ENCODE data around the gene LIPT2. TPM values are rescaled to one million over a fixed set of nuclear protein-coding genes. Genes with fewer than 3 reads are reported as not detected.
A peak's percentile ranks its signal among the peaks of the same experiment; 100 is the strongest.

Gene LIPT2
- total RNA-seq, 3 donors from 2014 or later: 3.2 to 4.8 (median 4.1) TPM

DNA sequence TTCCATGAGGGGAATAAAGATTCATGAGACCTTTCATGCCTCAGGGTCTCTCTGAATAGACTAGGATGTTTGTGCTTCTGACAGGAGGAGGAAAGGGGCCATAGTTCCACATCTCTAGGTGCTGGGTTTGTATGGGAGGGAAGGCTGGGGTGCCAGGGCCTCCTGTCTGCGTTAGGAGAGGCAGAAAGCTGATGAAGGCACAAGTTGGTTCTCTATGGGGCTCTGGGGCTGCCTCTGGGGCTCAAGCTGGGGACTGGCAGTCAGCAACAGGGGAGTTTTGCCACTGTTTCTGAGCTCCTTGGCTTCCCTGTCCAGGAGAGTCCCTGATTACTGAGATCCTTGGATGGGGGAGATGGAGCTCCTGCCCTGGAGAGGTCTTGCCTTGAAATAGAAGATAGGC is 30.3 kb downstream of the LIPT2 start:
- H3K4me1 ChIP-seq (ENCODE audit: low read depth): peaks cover 16% of the 10 kb centered on the region
- DNase-seq: no peak
- no peak for ATAC-seq
- no peaks in the 10 kb centered on the region for H3K9me3 ChIP-seq
- H3K4me3 ChIP-seq: no peak overlapping the region
- TF ChIP-seq, protein P1, sequence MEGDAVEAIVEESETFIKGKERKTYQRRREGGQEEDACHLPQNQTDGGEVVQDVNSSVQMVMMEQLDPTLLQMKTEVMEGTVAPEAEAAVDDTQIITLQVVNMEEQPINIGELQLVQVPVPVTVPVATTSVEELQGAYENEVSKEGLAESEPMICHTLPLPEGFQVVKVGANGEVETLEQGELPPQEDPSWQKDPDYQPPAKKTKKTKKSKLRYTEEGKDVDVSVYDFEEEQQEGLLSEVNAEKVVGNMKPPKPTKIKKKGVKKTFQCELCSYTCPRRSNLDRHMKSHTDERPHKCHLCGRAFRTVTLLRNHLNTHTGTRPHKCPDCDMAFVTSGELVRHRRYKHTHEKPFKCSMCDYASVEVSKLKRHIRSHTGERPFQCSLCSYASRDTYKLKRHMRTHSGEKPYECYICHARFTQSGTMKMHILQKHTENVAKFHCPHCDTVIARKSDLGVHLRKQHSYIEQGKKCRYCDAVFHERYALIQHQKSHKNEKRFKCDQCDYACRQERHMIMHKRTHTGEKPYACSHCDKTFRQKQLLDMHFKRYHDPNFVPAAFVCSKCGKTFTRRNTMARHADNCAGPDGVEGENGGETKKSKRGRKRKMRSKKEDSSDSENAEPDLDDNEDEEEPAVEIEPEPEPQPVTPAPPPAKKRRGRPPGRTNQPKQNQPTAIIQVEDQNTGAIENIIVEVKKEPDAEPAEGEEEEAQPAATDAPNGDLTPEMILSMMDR (IDR thresholded peaks at IDR 0.05): no peak
- intact Hi-C loops (cut with DNase I, micrococcal nuclease): no loop called here
- no peaks in the 10 kb centered on the region for H3K36me3 ChIP-seq (ENCODE audit: low read depth)

DNA sequence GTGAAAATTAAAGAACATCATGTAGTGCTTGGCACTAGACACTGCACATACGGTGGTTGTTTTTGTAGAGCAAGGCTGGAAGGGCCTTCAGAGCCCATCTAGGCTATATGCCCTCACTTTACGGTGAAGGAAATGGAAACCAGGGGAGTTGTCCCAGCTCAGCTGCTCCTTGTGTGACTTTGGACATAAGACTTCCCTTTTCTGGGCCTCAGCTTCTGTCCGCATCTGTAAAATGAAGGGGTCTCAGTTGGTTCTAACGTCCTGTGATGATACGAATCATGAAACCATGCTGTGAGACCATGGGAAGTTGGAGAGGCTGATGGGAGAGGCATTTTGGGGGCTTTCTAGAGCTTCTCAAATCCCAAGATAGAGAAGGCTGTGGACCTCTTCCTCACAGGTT is 30.9 kb downstream of the LIPT2 start:
- no peak for DNase-seq
- Histone ChIP-seq H3K9me3 (no peaks in the 10 kb centered on the region), H3K4me1 (ENCODE audit: low read depth) (peaks cover 16% of the 10 kb centered on the region), H3K4me3 (no peak overlapping the region), H3K36me3 (ENCODE audit: low read depth) (no peaks in the 10 kb centered on the region)
- intact Hi-C loops (cut with DNase I, micrococcal nuclease): no loop called here
- TF ChIP-seq, protein P1 (IDR thresholded peaks at IDR 0.05): no peak
- no peak for ATAC-seq

DNA sequence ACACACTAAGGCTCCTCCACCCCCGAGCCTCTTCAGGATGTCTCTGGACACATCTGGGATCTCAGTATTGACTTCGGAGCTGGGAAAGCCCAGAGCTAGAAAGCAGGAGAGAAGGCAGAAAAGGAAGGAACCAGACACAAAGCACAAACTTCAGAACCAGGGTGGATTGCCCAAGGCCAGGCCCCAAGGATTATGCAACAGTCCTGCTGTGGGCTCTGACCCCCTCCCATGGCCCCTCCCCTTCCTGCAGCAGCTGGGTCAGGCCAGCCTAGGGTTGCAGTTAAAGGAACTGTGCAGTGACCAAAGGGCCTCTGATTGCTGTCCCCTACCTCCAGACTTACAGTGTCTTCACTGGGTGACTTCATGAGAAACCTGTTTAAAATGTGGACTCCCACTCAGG is 31.5 kb downstream of the LIPT2 start:
- DNase-seq (peak; percentile 57 to 80 (median 61)), ATAC-seq (peak; percentile 31)
- H3K4me1 ChIP-seq (ENCODE audit: low read depth): peaks cover 16% of the 10 kb centered on the region
- H3K36me3 ChIP-seq (ENCODE audit: low read depth): no peaks in the 10 kb centered on the region
- intact Hi-C loops (cut with DNase I, micrococcal nuclease): no loop called here
- no peak overlapping the region for H3K4me3 ChIP-seq
- H3K9me3 ChIP-seq: no peaks in the 10 kb centered on the region
- TF ChIP-seq, protein P1 (IDR thresholded peaks at IDR 0.05): no peak

DNA sequence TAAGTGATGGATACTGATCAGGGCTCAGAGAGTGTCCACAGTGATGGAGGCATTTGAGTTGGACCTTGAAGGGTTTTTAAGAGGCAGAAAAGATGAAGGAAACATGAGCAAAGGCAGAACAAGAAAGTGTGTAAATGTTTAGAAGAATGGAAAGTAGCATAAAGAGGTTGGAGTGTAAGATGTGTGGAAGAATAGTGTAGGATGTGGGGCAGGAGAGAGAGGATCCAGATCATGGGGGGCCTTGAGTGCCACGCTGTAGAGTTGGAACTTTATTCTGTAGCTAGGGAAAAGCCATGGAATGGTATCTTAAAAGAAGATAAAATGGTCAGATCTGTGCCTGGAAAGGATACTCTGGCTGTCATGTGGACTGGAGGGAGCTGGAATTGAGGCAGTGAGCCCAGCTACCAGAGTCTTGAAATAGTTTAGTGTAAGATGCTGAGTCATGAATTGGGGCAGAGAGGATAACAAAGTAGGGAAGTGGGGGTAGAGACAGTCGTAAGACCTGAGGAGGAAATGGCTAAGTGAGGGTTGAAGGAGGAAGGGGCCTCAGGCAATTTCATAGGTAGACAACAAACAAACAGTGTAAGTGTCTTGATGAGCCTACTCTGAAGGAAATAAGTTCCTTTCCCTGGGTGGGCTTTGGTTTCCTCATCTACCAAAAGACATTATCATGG is 32.9 kb downstream of the LIPT2 start:
- no peak for ATAC-seq
- no peak overlapping the region for H3K4me3 ChIP-seq

DNA sequence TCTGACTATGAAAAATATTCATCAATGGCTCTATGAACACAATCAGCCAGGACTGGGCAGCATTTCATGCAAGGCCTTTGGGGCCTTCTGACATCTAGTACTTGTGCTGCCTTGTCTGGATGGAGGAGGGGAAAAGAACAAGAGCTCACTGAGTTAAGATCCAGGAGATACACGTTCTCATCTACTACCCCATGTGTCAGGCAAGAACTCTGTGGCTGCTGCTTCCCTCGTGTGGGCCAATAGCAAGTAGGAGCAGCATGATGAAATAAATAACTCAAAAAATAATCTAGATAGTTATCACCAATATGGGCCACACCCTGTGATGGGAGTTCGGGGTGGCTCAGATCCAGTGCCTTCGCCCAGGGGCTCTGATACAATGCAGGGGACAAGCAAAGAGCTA is 33.5 kb downstream of the LIPT2 start:
- peaks cover 1% of the 10 kb centered on the region for H3K4me1 ChIP-seq (ENCODE audit: low read depth)

More for the DNA sequence above, 32.9 kb downstream of the LIPT2 start:
- TF ChIP-seq, protein P1 (IDR thresholded peaks at IDR 0.05): no peak
- Histone ChIP-seq H3K36me3 (ENCODE audit: low read depth) (no peaks in the 10 kb centered on the region), H3K9me3 (no peaks in the 10 kb centered on the region), H3K4me1 (ENCODE audit: low read depth) (peaks cover 4% of the 10 kb centered on the region)
- intact Hi-C loops (cut with DNase I, micrococcal nuclease): no loop called here
- DNase-seq: no peak

More for the DNA sequence above, 33.5 kb downstream of the LIPT2 start:
- DNase-seq (no peak), ATAC-seq (no peak)
- intact Hi-C loops (cut with DNase I, micrococcal nuclease): no loop called here
- TF ChIP-seq, protein P1 (IDR thresholded peaks at IDR 0.05): no peak
- Histone ChIP-seq H3K36me3 (ENCODE audit: low read depth) (no peaks in the 10 kb centered on the region), H3K4me3 (no peak overlapping the region), H3K9me3 (no peaks in the 10 kb centered on the region)
